Skeletal muscle tissue (tissue), 4 donors: ENCODE results near the gene MCM3. TPM values are rescaled to one million over a fixed set of nuclear protein-coding genes. Genes with fewer than 3 reads are reported as not detected.

ENCODE experiments used
- H3K27ac ChIP-seq: one replicate; pipeline ENCODE4 v1.7.0; 2013; ENCODE audit warnings: mild to moderate bottlenecking, low read depth, low read length, inconsistent platforms
- H3K27me3 ChIP-seq, 3 donors: one replicate each; pipeline ENCODE4 v1.7.0; 2013; ENCODE audit warnings: low read length in 3 of 3; ENCODE audit not compliant: control insufficient read depth in 3 of 3, insufficient read depth in 3 of 3
- H3K36me3 ChIP-seq, 3 donors: one replicate each; pipeline ENCODE4 v1.7.0; 2013; ENCODE audit warnings: low read length in 3 of 3; ENCODE audit not compliant: control insufficient read depth in 3 of 3, insufficient read depth in 3 of 3
- H3K4me1 ChIP-seq, 3 donors: one replicate each; pipeline ENCODE4 v1.7.0; 2013; ENCODE audit warnings: low read length in 3 of 3, mild to moderate bottlenecking in 3 of 3; ENCODE audit not compliant: control insufficient read depth in 3 of 3, insufficient read depth in 3 of 3
- H3K4me3 ChIP-seq, 3 donors: one replicate each; pipeline ENCODE4 v1.7.0; 2013; ENCODE audit warnings: low read length in 3 of 3
- H3K9ac ChIP-seq, 3 donors: one replicate each; pipeline ENCODE4 v1.7.0; 2013; ENCODE audit warnings: low read length in 3 of 3, mild to moderate bottlenecking in 3 of 3, moderate library complexity in 2 of 3, low read depth in 1 of 3
- H3K9me3 ChIP-seq, 3 donors: one replicate each; pipeline ENCODE4 v1.7.0; 2013; ENCODE audit warnings: low read length in 3 of 3; ENCODE audit not compliant: control insufficient read depth in 3 of 3
- total RNA-seq: library from RNA; depleted of rRNA; stranded (reverse); fragments of >200 nt; gene quantifications from one replicate; pipeline ENCODE4 v1.2.3, GENCODE V29; 2014
- donor health status: Osteomylitis.

MCM3 gene
- total RNA-seq, 1 donor from 2014 or later: 32.9 TPM

- no peaks in the 10 kb centered on the region for H3K9me3 ChIP-seq
- H3K27ac ChIP-seq: peak overlapping the region; percentile 54
- H3K36me3 ChIP-seq: peaks cover 4 to 23% (median 18%) of the 10 kb centered on the region in 3 donors
- no peaks in the 10 kb centered on the region for H3K27me3 ChIP-seq
- peak overlapping the region in 2 of 3 donors; percentile 80 to 81 for H3K9ac ChIP-seq
- H3K4me3 ChIP-seq: peak overlapping the region; percentile 76 to 90 (median 84)
- H3K4me1 ChIP-seq: peaks cover 2 to 15% (median 7%) of the 10 kb centered on the region in 3 donors
Measured at GRCh38 chr6:52285177-52286068, 881 bp upstream of the MCM3 start.

DNA sequence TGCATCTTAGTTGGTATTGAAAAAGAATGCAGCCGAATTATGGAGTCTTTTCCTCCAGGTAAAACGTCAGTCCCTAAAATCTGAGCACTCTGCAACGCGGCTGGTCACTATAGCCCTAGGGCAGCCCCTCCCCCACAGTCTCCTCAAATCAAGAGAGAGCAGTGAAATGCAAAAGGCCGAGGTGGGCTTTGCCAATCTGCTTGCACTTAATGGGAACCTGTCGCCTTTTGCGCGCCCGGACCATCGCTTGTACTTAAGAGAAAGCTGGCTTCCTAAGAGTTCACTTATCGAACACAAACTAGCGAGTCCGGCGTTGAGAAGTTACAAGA lies 447 bp downstream of the MCM3 start:
- no peaks in the 10 kb centered on the region for H3K27me3 ChIP-seq
- H3K9ac ChIP-seq: peak overlapping the region; percentile 71 to 81 (median 80)
- no peaks in the 10 kb centered on the region for H3K9me3 ChIP-seq
- peak overlapping the region; percentile 84 to 90 (median 89) for H3K4me3 ChIP-seq
- peaks cover 10 to 34% (median 29%) of the 10 kb centered on the region in 3 donors for H3K36me3 ChIP-seq
- H3K4me1 ChIP-seq: peaks cover 2 to 15% (median 7%) of the 10 kb centered on the region in 3 donors
- peak overlapping the region; percentile 54 for H3K27ac ChIP-seq

GRCh38 chr6:52283111-52283510 lies 1.4 kb downstream of the MCM3 start:
- no peak overlapping the region for H3K9ac ChIP-seq
- peaks cover 2 to 15% (median 7%) of the 10 kb centered on the region in 3 donors for H3K4me1 ChIP-seq
- no peaks in the 10 kb centered on the region for H3K27me3 ChIP-seq
- H3K36me3 ChIP-seq: peaks cover 14 to 44% (median 36%) of the 10 kb centered on the region in 3 donors
- no peaks in the 10 kb centered on the region for H3K9me3 ChIP-seq
- peak overlapping the region in 1 of 3 donors; percentile 89 for H3K4me3 ChIP-seq
- no peak overlapping the region for H3K27ac ChIP-seq

- no peaks in the 10 kb centered on the region for H3K9me3 ChIP-seq
- H3K27me3 ChIP-seq: no peaks in the 10 kb centered on the region
- H3K4me3 ChIP-seq: no peak overlapping the region
- peaks cover 36 to 72% (median 59%) of the 10 kb centered on the region in 3 donors for H3K36me3 ChIP-seq
- no peak overlapping the region for H3K27ac ChIP-seq
- no peak overlapping the region for H3K9ac ChIP-seq
- no peaks in the 10 kb centered on the region for H3K4me1 ChIP-seq
Measured at GRCh38 chr6:52276130-52276529, 8.4 kb downstream of the MCM3 start.

GRCh38 chr6:52271852-52272460 lies 12.6 kb downstream of the MCM3 start:
- Histone ChIP-seq H3K4me1 (no peaks in the 10 kb centered on the region), H3K9ac (no peak overlapping the region), H3K4me3 (no peak overlapping the region), H3K9me3 (no peaks in the 10 kb centered on the region), H3K27ac (peak overlapping the region; percentile 25), H3K36me3 (peaks cover 34 to 70% (median 49%) of the 10 kb centered on the region in 3 donors), H3K27me3 (no peaks in the 10 kb centered on the region)

DNA sequence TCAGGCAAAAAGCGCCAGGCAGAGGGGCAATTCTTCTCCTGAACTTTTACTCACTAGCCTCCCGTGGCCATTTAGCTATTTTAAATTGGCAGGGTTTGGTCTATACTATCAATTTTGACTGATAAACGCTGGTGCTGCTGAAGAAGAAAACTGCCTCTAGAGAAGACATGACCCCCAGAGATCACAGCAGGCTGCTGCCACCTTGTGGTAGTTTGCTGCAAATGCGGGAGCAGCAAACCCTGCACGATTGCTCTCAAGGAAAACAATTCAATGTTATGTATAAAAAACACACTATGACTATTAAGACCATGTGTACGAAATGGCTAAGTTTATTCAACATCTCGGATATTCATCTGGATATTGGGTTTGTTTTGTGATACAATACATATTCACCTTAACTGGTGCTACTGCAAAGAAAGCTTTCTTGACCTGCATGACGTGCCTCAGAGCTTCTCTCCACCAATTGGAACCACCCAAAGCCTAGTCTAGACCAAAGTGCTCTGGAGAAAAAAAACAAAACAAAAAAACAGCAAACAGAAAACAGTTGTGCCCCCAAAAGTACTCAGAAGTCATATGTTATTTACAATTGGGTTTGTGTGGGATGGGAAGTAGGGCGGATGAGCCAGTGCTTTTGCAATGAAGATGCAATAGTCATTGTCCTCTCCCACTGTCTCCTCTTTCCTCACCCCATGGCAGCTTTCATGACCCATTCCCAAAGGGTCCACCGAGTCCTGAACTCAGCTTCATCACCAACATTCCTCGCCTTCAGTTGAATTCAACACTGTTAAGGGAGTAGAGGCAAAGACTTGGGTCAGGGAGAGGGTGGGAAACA lies 20.6 kb downstream of the MCM3 start:
- no peaks in the 10 kb centered on the region for H3K4me1 ChIP-seq
- no peak overlapping the region for H3K4me3 ChIP-seq
- no peak overlapping the region for H3K9ac ChIP-seq
- no peaks in the 10 kb centered on the region for H3K27me3 ChIP-seq
- no peak overlapping the region for H3K27ac ChIP-seq
- peaks cover 23 to 49% (median 41%) of the 10 kb centered on the region in 3 donors for H3K36me3 ChIP-seq
- H3K9me3 ChIP-seq: no peaks in the 10 kb centered on the region

DNA sequence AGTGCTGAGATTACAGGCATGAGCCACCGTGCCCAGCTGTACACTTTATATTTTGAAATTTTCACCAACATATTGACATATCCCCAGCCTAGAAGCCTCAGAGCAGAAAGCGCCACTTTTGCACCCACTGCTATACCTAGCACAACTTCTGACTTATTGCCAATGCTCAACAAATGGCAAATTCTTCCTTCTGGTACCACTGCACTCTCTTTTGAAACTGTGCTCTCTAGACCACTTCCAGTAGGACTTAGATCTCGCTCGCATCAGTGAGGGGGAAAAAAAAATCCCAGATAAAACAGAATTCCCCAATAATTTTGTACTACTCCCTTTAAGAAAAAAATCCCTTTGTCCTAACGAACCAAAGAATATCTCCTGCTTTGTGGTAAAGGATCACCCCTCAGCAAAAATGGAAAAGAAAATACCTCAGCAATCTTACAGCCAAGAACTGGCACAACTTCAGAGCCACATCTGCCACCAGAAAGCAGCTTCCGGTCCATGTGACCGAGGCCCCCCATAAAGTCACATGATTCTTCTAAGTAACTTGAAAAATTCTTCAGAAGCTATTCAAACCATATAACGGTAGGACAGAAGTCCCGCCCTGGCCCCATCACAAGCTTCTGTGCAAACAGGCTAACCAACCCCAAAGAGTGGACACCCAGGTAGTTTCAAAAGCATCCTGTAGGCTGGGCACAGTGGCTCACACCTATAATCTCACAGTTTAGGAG lies 21.8 kb downstream of the MCM3 start:
- peaks cover 16 to 39% (median 30%) of the 10 kb centered on the region in 3 donors for H3K36me3 ChIP-seq
- H3K27ac ChIP-seq: no peak overlapping the region
- no peaks in the 10 kb centered on the region for H3K4me1 ChIP-seq
- no peak overlapping the region for H3K9ac ChIP-seq
- no peaks in the 10 kb centered on the region for H3K9me3 ChIP-seq
- H3K4me3 ChIP-seq: no peak overlapping the region
- no peaks in the 10 kb centered on the region for H3K27me3 ChIP-seq

DNA sequence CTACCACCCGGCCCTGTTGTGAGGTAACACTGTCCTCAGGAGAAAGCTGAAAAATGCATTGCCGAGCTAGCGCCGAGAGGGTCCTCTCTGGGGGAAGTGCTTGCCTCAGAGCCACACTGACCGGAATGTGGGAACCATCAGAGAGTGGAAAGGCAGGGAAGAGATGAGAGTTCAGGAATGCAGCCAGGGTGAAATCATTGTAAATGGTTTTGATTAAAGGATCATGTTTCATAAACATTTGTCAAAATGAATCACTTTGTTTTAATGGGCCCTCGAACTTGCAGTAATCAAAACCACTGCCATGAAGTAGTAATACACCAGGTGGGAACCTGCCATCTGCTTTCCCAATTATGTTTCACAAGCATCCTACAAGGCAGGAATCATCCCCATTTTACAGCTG lies 23.3 kb downstream of the MCM3 start:
- no peak overlapping the region for H3K4me3 ChIP-seq
- H3K4me1 ChIP-seq: no peaks in the 10 kb centered on the region
- no peak overlapping the region for H3K27ac ChIP-seq
- H3K36me3 ChIP-seq: peaks cover 14 to 31% (median 22%) of the 10 kb centered on the region in 3 donors
- no peaks in the 10 kb centered on the region for H3K9me3 ChIP-seq
- no peak overlapping the region for H3K9ac ChIP-seq
- no peaks in the 10 kb centered on the region for H3K27me3 ChIP-seq

- Histone ChIP-seq H3K4me1 (no peaks in the 10 kb centered on the region), H3K9ac (no peak overlapping the region), H3K36me3 (peaks cover 10 to 25% (median 16%) of the 10 kb centered on the region in 3 donors), H3K27ac (no peak overlapping the region), H3K27me3 (peaks cover 0 to 3% (median 0%) of the 10 kb centered on the region in 3 donors), H3K4me3 (no peak overlapping the region), H3K9me3 (no peaks in the 10 kb centered on the region)
Measured at GRCh38 chr6:52260634-52261033, 23.9 kb downstream of the MCM3 start.
